ENCODE results near the gene KIF16B. TPM values are rescaled to one million over a fixed set of nuclear protein-coding genes. Genes with fewer than 3 reads are reported as not detected.
A peak's percentile ranks its signal among the peaks of the same experiment; 100 is the strongest.

The KIF16B gene
- total and polyA plus RNA-seq, 2 experiments from 2014 or later: 9.3 to 21.8 TPM

DNA sequence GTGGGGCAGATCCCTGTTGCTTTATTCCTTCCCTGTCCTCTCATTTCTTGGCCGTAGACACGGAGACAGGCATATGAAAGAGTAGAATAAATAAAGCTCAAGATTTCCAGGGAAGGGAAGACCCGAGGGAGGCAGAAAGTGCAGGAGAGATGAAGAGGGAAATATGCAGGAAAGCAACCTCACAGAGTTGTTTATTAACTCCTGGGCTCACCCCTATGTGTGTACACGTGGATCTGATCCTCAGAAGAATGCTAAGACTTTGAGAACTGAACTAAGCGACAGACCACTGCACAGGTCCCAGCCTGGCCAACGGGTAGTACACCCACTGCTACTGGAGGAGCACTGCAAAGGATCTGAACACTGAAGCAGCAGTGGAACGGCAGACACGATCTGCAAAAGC is 156.2 kb downstream of the KIF16B start:
- H3K9me2 ChIP-seq (replicated peaks; ENCODE audit: insufficient read depth): no peaks in the 10 kb centered on the region
- peaks cover 10% of the 10 kb centered on the region for H3K4me1 ChIP-seq (ENCODE audit: insufficient read depth)
- H3K9me3 ChIP-seq (ENCODE audit: low read depth): no peaks in the 10 kb centered on the region
- no peaks in the 10 kb centered on the region for H3K79me2 ChIP-seq
- peak overlapping the region; percentile 63 for H3K27ac ChIP-seq
- peak; percentile 16 for DNase-seq (ENCODE audit: low spot score)
- H3K4me2 ChIP-seq: peak overlapping the region; percentile 38
- TF ChIP-seq EZH2 (IDR thresholded peaks at IDR 0.05; ENCODE audit: borderline replicate concordance): no peak
- no peak for TF ChIP-seq EZH2phosphoT487 (IDR thresholded peaks at IDR 0.05; ENCODE audit: low read depth, severe bottlenecking, unreplicated experiment)
- TF ChIP-seq, protein P1, sequence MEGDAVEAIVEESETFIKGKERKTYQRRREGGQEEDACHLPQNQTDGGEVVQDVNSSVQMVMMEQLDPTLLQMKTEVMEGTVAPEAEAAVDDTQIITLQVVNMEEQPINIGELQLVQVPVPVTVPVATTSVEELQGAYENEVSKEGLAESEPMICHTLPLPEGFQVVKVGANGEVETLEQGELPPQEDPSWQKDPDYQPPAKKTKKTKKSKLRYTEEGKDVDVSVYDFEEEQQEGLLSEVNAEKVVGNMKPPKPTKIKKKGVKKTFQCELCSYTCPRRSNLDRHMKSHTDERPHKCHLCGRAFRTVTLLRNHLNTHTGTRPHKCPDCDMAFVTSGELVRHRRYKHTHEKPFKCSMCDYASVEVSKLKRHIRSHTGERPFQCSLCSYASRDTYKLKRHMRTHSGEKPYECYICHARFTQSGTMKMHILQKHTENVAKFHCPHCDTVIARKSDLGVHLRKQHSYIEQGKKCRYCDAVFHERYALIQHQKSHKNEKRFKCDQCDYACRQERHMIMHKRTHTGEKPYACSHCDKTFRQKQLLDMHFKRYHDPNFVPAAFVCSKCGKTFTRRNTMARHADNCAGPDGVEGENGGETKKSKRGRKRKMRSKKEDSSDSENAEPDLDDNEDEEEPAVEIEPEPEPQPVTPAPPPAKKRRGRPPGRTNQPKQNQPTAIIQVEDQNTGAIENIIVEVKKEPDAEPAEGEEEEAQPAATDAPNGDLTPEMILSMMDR (IDR thresholded peaks at IDR 0.05; ENCODE audit: poor library complexity): no peak
- H3K27me3 ChIP-seq: no peaks in the 10 kb centered on the region
- no peaks in the 10 kb centered on the region for H4K20me1 ChIP-seq (ENCODE audit: insufficient read depth, poor library complexity, severe bottlenecking)
- no peak overlapping the region for H2AFZ ChIP-seq
- no peak overlapping the region for H3K4me3 ChIP-seq
- H3K36me3 ChIP-seq (replicated peaks; ENCODE audit: insufficient read depth, low read depth): no peaks in the 10 kb centered on the region
- WGBS (ENCODE audit: low lambda C conversion rate, missing lambda C conversion rate): 70% methylated on average over 8 of the region's 8 CpGs

DNA sequence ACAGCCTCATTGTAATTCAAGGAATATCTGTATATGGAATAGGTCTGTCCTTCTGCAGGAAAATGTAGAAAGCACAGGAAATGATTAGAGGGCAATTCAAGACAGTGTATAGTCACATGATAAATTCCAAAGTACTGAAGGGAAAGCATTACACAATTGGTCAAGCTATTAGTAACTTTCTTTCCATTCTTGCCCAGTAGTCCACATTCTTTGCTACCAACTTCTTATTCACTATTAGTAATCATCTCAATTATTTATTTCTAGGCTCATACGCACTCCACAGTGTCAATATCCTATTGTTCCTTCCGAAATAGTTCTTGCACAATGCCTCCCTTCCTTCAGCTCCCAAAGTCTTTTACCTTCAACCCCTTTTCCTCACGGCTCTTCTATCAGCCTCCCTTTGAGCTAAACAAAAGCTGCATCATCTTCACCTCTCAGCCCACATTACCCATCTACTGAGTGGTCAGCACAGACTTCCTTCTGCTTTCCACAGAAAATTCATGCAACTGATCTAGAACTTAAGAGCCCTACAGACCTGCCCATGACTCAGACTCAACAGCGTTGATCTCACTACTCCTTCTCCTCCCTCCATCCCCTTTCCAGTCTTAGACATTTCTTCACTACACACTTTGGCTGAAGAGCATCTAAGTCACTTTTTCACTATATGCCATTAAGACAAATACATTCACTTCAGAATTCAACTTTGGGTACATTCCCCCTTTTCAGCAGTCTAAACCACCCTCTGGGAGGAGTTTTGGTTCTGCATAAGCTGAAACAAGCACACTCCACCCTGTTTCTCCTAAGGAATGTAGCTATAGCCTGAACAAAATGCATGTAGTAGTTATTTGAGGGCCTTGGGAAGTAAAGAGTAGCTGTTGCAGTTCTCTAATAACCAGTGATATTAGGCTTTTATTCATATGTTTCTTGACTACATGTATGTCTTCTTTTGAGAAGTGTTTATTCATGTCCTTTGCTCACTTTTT is 157.9 kb downstream of the KIF16B start:
- H3K9me3 ChIP-seq (ENCODE audit: low read depth): peaks cover 6% of the 10 kb centered on the region
- H3K36me3 ChIP-seq (replicated peaks; ENCODE audit: insufficient read depth, low read depth): no peaks in the 10 kb centered on the region
- H3K4me2 ChIP-seq: no peak overlapping the region
- H3K4me1 ChIP-seq (ENCODE audit: insufficient read depth): peaks cover 10% of the 10 kb centered on the region
- no peaks in the 10 kb centered on the region for H3K27me3 ChIP-seq
- no peaks in the 10 kb centered on the region for H3K9me2 ChIP-seq (replicated peaks; ENCODE audit: insufficient read depth)
- no peak overlapping the region for H3K27ac ChIP-seq
- no peak for DNase-seq (ENCODE audit: low spot score)
- TF ChIP-seq EZH2phosphoT487 (IDR thresholded peaks at IDR 0.05; ENCODE audit: low read depth, severe bottlenecking, unreplicated experiment): no peak
- TF ChIP-seq, protein P1 (IDR thresholded peaks at IDR 0.05; ENCODE audit: poor library complexity): no peak
- TF ChIP-seq EZH2 (IDR thresholded peaks at IDR 0.05; ENCODE audit: borderline replicate concordance): no peak
- no peaks in the 10 kb centered on the region for H3K79me2 ChIP-seq
- no peak overlapping the region for H2AFZ ChIP-seq
- H4K20me1 ChIP-seq (ENCODE audit: insufficient read depth, poor library complexity, severe bottlenecking): no peaks in the 10 kb centered on the region
- H3K4me3 ChIP-seq: no peak overlapping the region
- 96% methylated on average over 4 of the region's 4 CpGs for WGBS (ENCODE audit: low lambda C conversion rate, missing lambda C conversion rate)

DNA sequence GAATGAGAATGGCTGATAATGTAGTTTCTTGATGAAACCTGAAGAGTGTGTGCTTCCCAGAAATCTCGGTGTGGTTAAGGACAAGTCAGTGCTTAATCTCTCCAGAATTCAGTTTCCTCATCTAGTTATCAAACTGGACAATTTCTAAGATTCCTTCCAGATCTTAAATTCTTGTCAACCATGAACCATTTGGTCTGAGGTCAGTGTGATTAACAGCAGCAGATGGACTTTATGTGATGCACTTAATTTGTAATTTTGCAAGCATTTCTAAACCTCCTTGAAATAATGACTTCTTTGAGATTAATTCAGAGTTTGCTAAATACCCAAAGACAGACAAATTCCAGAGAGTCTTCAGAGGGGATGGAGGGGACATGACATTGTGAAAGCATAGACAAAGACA is 160.3 kb downstream of the KIF16B start:
- H3K27ac ChIP-seq: no peak overlapping the region
- WGBS (ENCODE audit: low lambda C conversion rate, missing lambda C conversion rate): 96% methylated on average over 1 of the region's 1 CpG
- H3K4me2 ChIP-seq: no peak overlapping the region
- peaks cover 19% of the 10 kb centered on the region for H3K4me1 ChIP-seq (ENCODE audit: insufficient read depth)
- no peak overlapping the region for H2AFZ ChIP-seq
- H3K9me2 ChIP-seq (replicated peaks; ENCODE audit: insufficient read depth): no peaks in the 10 kb centered on the region
- no peaks in the 10 kb centered on the region for H3K36me3 ChIP-seq (replicated peaks; ENCODE audit: insufficient read depth, low read depth)
- peaks cover 8% of the 10 kb centered on the region for H3K9me3 ChIP-seq (ENCODE audit: low read depth)
- no peaks in the 10 kb centered on the region for H3K79me2 ChIP-seq
- no peak overlapping the region for H3K4me3 ChIP-seq
- H4K20me1 ChIP-seq (ENCODE audit: insufficient read depth, poor library complexity, severe bottlenecking): no peaks in the 10 kb centered on the region
- no peaks in the 10 kb centered on the region for H3K27me3 ChIP-seq
- TF ChIP-seq EZH2phosphoT487 (IDR thresholded peaks at IDR 0.05; ENCODE audit: low read depth, severe bottlenecking, unreplicated experiment) (no peak), EZH2 (IDR thresholded peaks at IDR 0.05; ENCODE audit: borderline replicate concordance) (no peak)
- TF ChIP-seq, protein P1 (IDR thresholded peaks at IDR 0.05; ENCODE audit: poor library complexity): no peak
- DNase-seq (ENCODE audit: low spot score): no peak

Measured in hepatocyte (in vitro differentiated cells).